SK-N-SH (cell line): ENCODE measurements around the gene ZNF646. TPM values are rescaled to one million over a fixed set of nuclear protein-coding genes. Genes with fewer than 3 reads are reported as not detected.

ENCODE experiments used
- CTCF ChIA-PET: fragments of 300-600, 350-600 bp; formaldehyde crosslinking; extraction: SDS; loops from one replicate; lab custom pipeline; 2021; lab: Yijun Ruan, JAX
- POLR2A ChIA-PET: fragments of 350-600 bp; sonication (Branson Sonifier 250); formaldehyde crosslinking; extraction: SDS; loops from one replicate; lab custom pipeline; 2020; ENCODE audit warnings: antibody characterized with exemption, inconsistent platforms; lab: Yijun Ruan, JAX
- DNase-seq: peaks from one replicate; pipeline ENCODE4 v3.0.0; 2012
- H2AFZ ChIP-seq: fragments of 200-600 bp; sonication (generic); 2 replicates; pipeline ENCODE4 v1.8.1; 2016; ENCODE audit warnings: antibody characterized with exemption, mild to moderate bottlenecking, low read depth
- H3F3A ChIP-seq: fragments of 200-600 bp; sonication (generic); replicated peaks from 2 replicates; pipeline ENCODE3; 2016; ENCODE audit warnings: antibody characterized with exemption, mild to moderate bottlenecking; ENCODE audit not compliant: insufficient read depth
- H3K27ac ChIP-seq, 2 experiments: fragments of 200-500 bp in 1 of 2; fragments of 200-600 bp in 1 of 2; sonication (Bioruptor generic) in 1 of 2; sonication (generic), shearing (Covaris generic) in 1 of 2; 2 replicates each; pipeline versions ENCODE4 v1.5.1 to v1.6.1; 2014 to 2016; ENCODE audit warnings: low read depth in 2 of 2, inconsistent platforms in 1 of 2, low read length in 1 of 2, mild to moderate bottlenecking in 1 of 2, mixed read lengths in 1 of 2
- H3K27me3 ChIP-seq: fragments of 200-600 bp; sonication (generic), shearing (Covaris generic); 2 replicates; pipeline ENCODE4 v1.6.1; 2016; ENCODE audit warnings: mixed run types; ENCODE audit not compliant: insufficient read depth
- H3K36me3 ChIP-seq, 2 experiments: fragments of 200-500 bp in 1 of 2; fragments of 200-600 bp in 1 of 2; sonication (Bioruptor generic) in 1 of 2; sonication (generic) in 1 of 2; replicated peaks in 1 of 2; 2 replicates each; pipeline versions ENCODE3 to v1.5.1; 2014 to 2016; ENCODE audit warnings: low read length in 1 of 2, mild to moderate bottlenecking in 1 of 2; ENCODE audit not compliant: insufficient read depth in 2 of 2, control insufficient read depth in 1 of 2
- H3K4me1 ChIP-seq, 2 experiments: fragments of 200-500 bp in 1 of 2; fragments of 200-600 bp in 1 of 2; sonication (Bioruptor generic) in 1 of 2; sonication (generic), shearing (Covaris generic) in 1 of 2; 2 replicates each; pipeline versions ENCODE4 v1.5.1 to v1.6.1; 2014 to 2016; ENCODE audit warnings: low read depth in 1 of 2, low read length in 1 of 2, mixed run types in 1 of 2; ENCODE audit not compliant: insufficient read depth in 2 of 2, control insufficient read depth in 1 of 2
- H3K4me2 ChIP-seq: fragments of 200-600 bp; sonication (generic), shearing (Covaris generic); 2 replicates; pipeline ENCODE4 v1.6.1; 2017; ENCODE audit warnings: mixed run types
- H3K4me3 ChIP-seq, 2 experiments: fragments of 200-500 bp in 1 of 2; fragments of 200-600 bp in 1 of 2; sonication (Bioruptor generic) in 1 of 2; sonication (generic), shearing (Covaris generic) in 1 of 2; 2 replicates each; pipeline versions ENCODE4 v1.5.1 to v1.8.1; 2014 to 2016; ENCODE audit warnings: low read depth in 2 of 2, inconsistent platforms in 1 of 2, low read length in 1 of 2, mild to moderate bottlenecking in 1 of 2, mixed read lengths in 1 of 2, moderate library complexity in 1 of 2
- H3K79me2 ChIP-seq: fragments of 200-600 bp; sonication (generic); 2 replicates; pipeline ENCODE4 v1.8.1; 2017; ENCODE audit warnings: mild to moderate bottlenecking; ENCODE audit not compliant: insufficient read depth
- H3K9ac ChIP-seq: fragments of 200-600 bp; sonication (generic); 2 replicates; pipeline ENCODE4 v1.6.1; 2017; ENCODE audit warnings: mixed run types
- H3K9me2 ChIP-seq: fragments of 200-600 bp; sonication (generic); 2 replicates; pipeline ENCODE4 v1.6.1; 2017; ENCODE audit warnings: mixed run types
- H3K9me3 ChIP-seq: fragments of 200-600 bp; sonication (generic); 2 replicates; pipeline ENCODE4 v1.6.1; 2017; ENCODE audit warnings: mixed run types, mild to moderate bottlenecking, moderate library complexity
- H4K20me1 ChIP-seq: fragments of 200-600 bp; sonication (generic); 2 replicates; pipeline ENCODE4 v1.6.1; 2017; ENCODE audit warnings: mild to moderate bottlenecking, mixed run types; ENCODE audit not compliant: insufficient read depth
- WGBS: methylation state at CpG from one replicate; pipeline ENCODE4 v1.1.6; 2017; ENCODE audit warnings: low lambda C conversion rate; 5-methylcytosine and 5-hydroxymethylcytosine counted together
- polyA plus RNA-seq, 3 experiments: library from polyadenylated mRNA; depleted of rRNA; stranded (reverse); fragments of >200 nt; gene quantifications; 2 replicates each; pipeline ENCODE4 v1.2.3, GENCODE V29; 2012
- TF ChIP-seq, protein P1 (sequence below): fragments of 200-600 bp; sonication (generic); IDR thresholded peaks from 2 replicates; pipeline ENCODE4 v1.6.1; 2017; ENCODE audit warnings: antibody characterized with exemption, mild to moderate bottlenecking, moderate library complexity
- TF ChIP-seq, protein P2 (sequence below): IDR thresholded peaks from 2 replicates; pipeline ENCODE4 v1.4.0; 2012; ENCODE audit warnings: low read depth, borderline replicate concordance

ZNF646 gene
- polyA plus RNA-seq, 1 of the 3 experiments (the other 2 are of a cell fraction) = 3.4 TPM

DNA sequence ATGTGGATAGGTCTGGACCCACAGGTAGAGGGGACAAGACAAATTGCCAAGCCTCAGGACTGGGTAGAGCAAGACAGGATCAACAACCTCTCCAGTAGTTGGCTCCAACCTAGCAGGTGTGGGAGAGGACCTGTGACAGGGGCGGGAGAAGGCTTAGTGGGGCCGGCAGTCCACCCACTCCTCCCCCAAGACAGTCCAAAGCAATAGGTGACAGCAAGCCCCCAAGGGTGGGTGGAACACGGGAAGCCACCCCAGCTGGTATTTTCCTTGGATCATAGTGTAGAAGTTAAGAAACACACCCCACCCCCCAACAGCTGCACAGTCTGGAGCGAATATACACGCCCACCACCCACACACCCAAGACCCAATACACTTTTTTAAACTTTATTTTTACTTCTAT, 45.0 kb upstream of the ZNF646 start:
- Histone ChIP-seq H3F3A (peaks cover 8% of the 10 kb centered on the region), H3K4me1 (peaks cover 5 to 7% of the 10 kb centered on the region in 2 experiments; a peak in 2 of 4 replicates), H3K79me2 (peaks cover 7% of the 10 kb centered on the region), H3K27me3 (no peaks in the 10 kb centered on the region), H3K27ac (no peak overlapping the region), H2AFZ (no peak overlapping the region), H3K36me3 (no peaks in the 10 kb centered on the region), H3K4me2 (no peak overlapping the region), H4K20me1 (peaks cover under 1% of the 10 kb centered on the region), H3K9ac (no peak overlapping the region), H3K9me3 (no peaks in the 10 kb centered on the region), H3K4me3 (no peak overlapping the region), H3K9me2 (no peaks in the 10 kb centered on the region)
- ChIA-PET CTCF (interaction anchor here (1.9 kb wide), 1 partner anchor 75 kb away, joined by 5 read pairs; no protein-coding TSS in a partner anchor), POLR2A (no interaction called here)
- TF ChIP-seq, protein P1, sequence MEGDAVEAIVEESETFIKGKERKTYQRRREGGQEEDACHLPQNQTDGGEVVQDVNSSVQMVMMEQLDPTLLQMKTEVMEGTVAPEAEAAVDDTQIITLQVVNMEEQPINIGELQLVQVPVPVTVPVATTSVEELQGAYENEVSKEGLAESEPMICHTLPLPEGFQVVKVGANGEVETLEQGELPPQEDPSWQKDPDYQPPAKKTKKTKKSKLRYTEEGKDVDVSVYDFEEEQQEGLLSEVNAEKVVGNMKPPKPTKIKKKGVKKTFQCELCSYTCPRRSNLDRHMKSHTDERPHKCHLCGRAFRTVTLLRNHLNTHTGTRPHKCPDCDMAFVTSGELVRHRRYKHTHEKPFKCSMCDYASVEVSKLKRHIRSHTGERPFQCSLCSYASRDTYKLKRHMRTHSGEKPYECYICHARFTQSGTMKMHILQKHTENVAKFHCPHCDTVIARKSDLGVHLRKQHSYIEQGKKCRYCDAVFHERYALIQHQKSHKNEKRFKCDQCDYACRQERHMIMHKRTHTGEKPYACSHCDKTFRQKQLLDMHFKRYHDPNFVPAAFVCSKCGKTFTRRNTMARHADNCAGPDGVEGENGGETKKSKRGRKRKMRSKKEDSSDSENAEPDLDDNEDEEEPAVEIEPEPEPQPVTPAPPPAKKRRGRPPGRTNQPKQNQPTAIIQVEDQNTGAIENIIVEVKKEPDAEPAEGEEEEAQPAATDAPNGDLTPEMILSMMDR = no peak
- 72% methylated on average over 5 of the region's 5 CpGs for WGBS
- no peak for DNase-seq

DNA sequence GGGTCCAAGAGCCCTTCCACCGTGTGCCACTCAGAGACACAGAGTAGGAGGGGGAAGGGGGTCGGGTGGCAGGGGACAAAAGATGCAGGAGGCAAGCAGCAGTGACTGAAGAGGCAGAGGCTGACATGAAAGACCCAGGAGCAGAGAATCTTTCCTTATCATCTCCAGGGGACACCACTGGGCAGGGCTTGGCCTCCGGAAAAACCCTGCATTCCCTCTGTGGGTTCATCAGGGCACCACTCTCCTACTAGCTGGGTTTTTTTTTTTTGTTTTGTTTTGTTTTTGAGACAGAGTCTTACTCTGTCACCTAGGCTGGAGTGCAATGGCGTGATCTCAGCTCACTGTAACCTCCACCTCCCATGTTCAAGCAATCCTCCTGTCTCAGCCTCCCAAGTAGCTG, 42.9 kb upstream of the ZNF646 start:
- H3K79me2 ChIP-seq = peaks cover 19% of the 10 kb centered on the region
- no peak overlapping the region for H3K4me2 ChIP-seq
- H3F3A ChIP-seq = peaks cover 8% of the 10 kb centered on the region
- peaks cover 7% of the 10 kb centered on the region for H4K20me1 ChIP-seq
- no peak overlapping the region for H3K9ac ChIP-seq
- H3K9me3 ChIP-seq = no peaks in the 10 kb centered on the region
- WGBS = 77% methylated on average over 4 of the region's 4 CpGs
- no peaks in the 10 kb centered on the region for H3K27me3 ChIP-seq
- no peaks in the 10 kb centered on the region for H3K9me2 ChIP-seq
- CTCF ChIA-PET = no interaction called here
- no peak for DNase-seq
- H3K4me3 ChIP-seq = no peak overlapping the region
- POLR2A ChIA-PET = no interaction called here
- no peak overlapping the region for H2AFZ ChIP-seq
- TF ChIP-seq, protein P1 = no peak
- TF ChIP-seq, protein P2, sequence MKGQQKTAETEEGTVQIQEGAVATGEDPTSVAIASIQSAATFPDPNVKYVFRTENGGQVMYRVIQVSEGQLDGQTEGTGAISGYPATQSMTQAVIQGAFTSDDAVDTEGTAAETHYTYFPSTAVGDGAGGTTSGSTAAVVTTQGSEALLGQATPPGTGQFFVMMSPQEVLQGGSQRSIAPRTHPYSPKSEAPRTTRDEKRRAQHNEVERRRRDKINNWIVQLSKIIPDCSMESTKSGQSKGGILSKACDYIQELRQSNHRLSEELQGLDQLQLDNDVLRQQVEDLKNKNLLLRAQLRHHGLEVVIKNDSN = no peak
- no peak overlapping the region for H3K27ac ChIP-seq
- peaks cover 4 to 18% of the 10 kb centered on the region in 2 experiments for H3K36me3 ChIP-seq
- H3K4me1 ChIP-seq = peaks cover 9 to 10% of the 10 kb centered on the region in 2 experiments; a peak in 2 of 4 replicates
